HepG2 (cell line): ENCODE results near the gene USP34. TPM values are rescaled to one million over a fixed set of nuclear protein-coding genes. Genes with fewer than 3 reads are reported as not detected.
A peak's percentile ranks its signal among the peaks of the same experiment; 100 is the strongest.

ENCODE experiments used
- HNRNPH1 ChIP-seq: fragments of 200-400 bp; formaldehyde crosslinking; optimal IDR thresholded peaks from 2 replicates; pipeline ENCODE3; 2017; ENCODE audit warnings: mild to moderate bottlenecking, low read depth, low read length
- MLLT10 ChIP-seq: sonication (generic); formaldehyde crosslinking; IDR thresholded peaks from 2 replicates; pipeline ENCODE4 v1.4.0; 2020; ENCODE audit warnings: missing genetic modification reagents
- PAF1 ChIP-seq: IDR thresholded peaks from 2 replicates; pipeline ENCODE4 v1.6.1; 2016; ENCODE audit warnings: missing genetic modification reagents, missing compliant biosample characterization
- THYN1 ChIP-seq: sonication (generic); formaldehyde crosslinking; IDR thresholded peaks from 2 replicates; pipeline ENCODE4 v1.8.1; 2023; ENCODE audit warnings: low read depth, mild to moderate bottlenecking, moderate library complexity, missing genetic modification reagents, borderline replicate concordance
- ZBTB3 ChIP-seq: sonication (generic); formaldehyde crosslinking; IDR thresholded peaks from 2 replicates; pipeline ENCODE4 v1.4.0; 2020; ENCODE audit warnings: low read depth, mild to moderate bottlenecking, moderate library complexity, missing genetic modification reagents, borderline replicate concordance
- ZNF10 ChIP-seq: sonication (generic); formaldehyde crosslinking; IDR thresholded peaks from 2 replicates; pipeline ENCODE4 v1.4.0; 2020; ENCODE audit warnings: mild to moderate bottlenecking, low read depth, missing genetic modification reagents, borderline replicate concordance
- ZNF343 ChIP-seq: sonication (generic); formaldehyde crosslinking; IDR thresholded peaks from 2 replicates; pipeline ENCODE4 v1.4.0; 2020; ENCODE audit warnings: mild to moderate bottlenecking, missing genetic modification reagents
- polyA plus RNA-seq, 8 experiments: library from polyadenylated mRNA; depleted of rRNA in 3 of 8; stranded (reverse) in 7 of 8; unstranded in 1 of 8; fragments of >200 nt; fragmentation: Illumina TruSeq in 4 of 8; extraction: Trizol in 4 of 8; gene quantifications; 2 replicates each; pipeline versions ENCODE4 v1.2.1 to v1.2.3, GENCODE V29; 2011 to 2016; ENCODE audit warnings: low read depth in 4 of 8, missing spikeins in 1 of 8, mixed read lengths in 1 of 8; ENCODE audit not compliant: insufficient read depth in 1 of 8
- total RNA-seq, 5 experiments: library from RNA; depleted of rRNA; stranded (reverse); fragments of >200 nt; fragmentation: Illumina TruSeq; extraction: Trizol; gene quantifications; 2 replicates each; pipeline ENCODE4 v1.2.3, GENCODE V29; 2016; ENCODE audit warnings: low read depth in 1 of 5
- TF ChIP-seq, protein P1 (sequence below): IDR thresholded peaks from 2 replicates; pipeline ENCODE4 v1.6.1; 2016; ENCODE audit warnings: low read depth
- TF ChIP-seq, protein P2 (sequence below): sonication (generic); formaldehyde crosslinking; IDR thresholded peaks from 2 replicates; pipeline ENCODE4 v1.5.0; 2020; ENCODE audit warnings: missing genetic modification reagents
- TF ChIP-seq, protein P3 (sequence below): sonication (generic); formaldehyde crosslinking; IDR thresholded peaks from 2 replicates; pipeline ENCODE4 v1.4.0; 2020; ENCODE audit warnings: missing genetic modification reagents
- TF ChIP-seq, protein P4 (sequence below): sonication (generic); formaldehyde crosslinking; IDR thresholded peaks from 2 replicates; pipeline ENCODE4 v1.5.1; 2020; ENCODE audit warnings: mild to moderate bottlenecking, missing genetic modification reagents, borderline replicate concordance
- TF ChIP-seq, protein P5 (sequence below): sonication (generic); formaldehyde crosslinking; IDR thresholded peaks from 2 replicates; pipeline ENCODE4 v1.8.0; 2022; ENCODE audit warnings: missing genetic modification reagents, mild to moderate bottlenecking, borderline replicate concordance
- TF ChIP-seq, protein P6 (sequence below): sonication (generic); formaldehyde crosslinking; IDR thresholded peaks from 2 replicates; pipeline ENCODE4 v1.8.1; 2023; ENCODE audit warnings: mild to moderate bottlenecking, missing genetic modification reagents
- TF ChIP-seq, protein P7 (sequence below): sonication (generic); formaldehyde crosslinking; conservative IDR thresholded peaks from 2 replicates; pipeline ENCODE4 v1.4.0; 2020; ENCODE audit warnings: missing genetic modification reagents

The USP34 gene
- total and polyA plus RNA-seq, 2 of the 13 experiments (the other 11 are each of a cell fraction or from before 2014, with no cell fraction given), result 99.2 to 100 TPM

DNA sequence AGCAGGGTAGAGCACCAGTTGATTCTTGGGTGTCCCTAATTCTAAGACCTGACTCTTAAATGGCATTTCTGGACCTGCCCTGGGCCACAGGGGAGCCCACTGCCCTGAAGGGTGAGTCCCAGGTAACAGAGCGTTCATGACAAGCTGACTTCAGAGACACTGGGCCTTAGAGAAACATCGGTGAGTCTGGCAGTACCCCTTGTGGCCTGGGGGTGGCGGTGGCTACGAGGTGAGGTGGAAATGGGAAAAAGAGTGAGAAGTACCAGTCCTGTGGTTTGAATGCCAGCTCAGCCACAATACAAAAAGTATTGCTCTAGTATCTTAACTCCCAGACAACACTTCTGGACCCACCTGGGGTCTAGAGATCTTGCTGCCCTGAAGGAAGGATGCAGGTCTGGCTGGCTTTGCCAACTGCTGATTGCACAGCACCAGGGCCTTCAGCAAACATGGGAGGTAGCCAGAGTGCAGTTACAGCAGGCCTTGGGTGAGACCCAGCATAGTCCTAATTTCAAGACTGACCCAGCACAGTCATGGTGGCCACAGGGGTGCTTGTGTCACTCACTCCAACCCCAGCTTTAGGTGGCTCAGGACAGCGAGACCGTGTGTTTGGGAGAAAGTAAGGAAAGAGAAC lies 44.5 kb downstream of the USP34 start (continued):
- TF ChIP-seq, protein P1, sequence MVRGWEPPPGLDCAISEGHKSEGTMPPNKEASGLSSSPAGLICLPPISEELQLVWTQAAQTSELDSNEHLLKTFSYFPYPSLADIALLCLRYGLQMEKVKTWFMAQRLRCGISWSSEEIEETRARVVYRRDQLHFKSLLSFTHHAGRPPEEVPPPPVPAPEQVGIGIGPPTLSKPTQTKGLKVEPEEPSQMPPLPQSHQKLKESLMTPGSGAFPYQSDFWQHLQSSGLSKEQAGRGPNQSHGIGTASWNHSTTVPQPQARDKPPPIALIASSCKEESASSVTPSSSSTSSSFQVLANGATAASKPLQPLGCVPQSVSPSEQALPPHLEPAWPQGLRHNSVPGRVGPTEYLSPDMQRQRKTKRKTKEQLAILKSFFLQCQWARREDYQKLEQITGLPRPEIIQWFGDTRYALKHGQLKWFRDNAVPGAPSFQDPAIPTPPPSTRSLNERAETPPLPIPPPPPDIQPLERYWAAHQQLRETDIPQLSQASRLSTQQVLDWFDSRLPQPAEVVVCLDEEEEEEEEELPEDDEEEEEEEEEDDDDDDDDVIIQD, result peak; percentile 78; the same call in 1 of the 2 replicates
- TF ChIP-seq ZNF343 (CRISPR knock-in tag) (no peak), ZNF10 (no peak), MLLT10 (CRISPR knock-in tag) (no peak), HNRNPH1 (no peak), PAF1 (CRISPR knock-in tag) (no peak), THYN1 (CRISPR knock-in tag) (no peak), ZBTB3 (CRISPR knock-in tag) (no peak)
- TF ChIP-seq, protein P2, sequence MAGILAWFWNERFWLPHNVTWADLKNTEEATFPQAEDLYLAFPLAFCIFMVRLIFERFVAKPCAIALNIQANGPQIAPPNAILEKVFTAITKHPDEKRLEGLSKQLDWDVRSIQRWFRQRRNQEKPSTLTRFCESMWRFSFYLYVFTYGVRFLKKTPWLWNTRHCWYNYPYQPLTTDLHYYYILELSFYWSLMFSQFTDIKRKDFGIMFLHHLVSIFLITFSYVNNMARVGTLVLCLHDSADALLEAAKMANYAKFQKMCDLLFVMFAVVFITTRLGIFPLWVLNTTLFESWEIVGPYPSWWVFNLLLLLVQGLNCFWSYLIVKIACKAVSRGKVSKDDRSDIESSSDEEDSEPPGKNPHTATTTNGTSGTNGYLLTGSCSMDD (CRISPR knock-in tag), result no peak
- TF ChIP-seq, protein P3, sequence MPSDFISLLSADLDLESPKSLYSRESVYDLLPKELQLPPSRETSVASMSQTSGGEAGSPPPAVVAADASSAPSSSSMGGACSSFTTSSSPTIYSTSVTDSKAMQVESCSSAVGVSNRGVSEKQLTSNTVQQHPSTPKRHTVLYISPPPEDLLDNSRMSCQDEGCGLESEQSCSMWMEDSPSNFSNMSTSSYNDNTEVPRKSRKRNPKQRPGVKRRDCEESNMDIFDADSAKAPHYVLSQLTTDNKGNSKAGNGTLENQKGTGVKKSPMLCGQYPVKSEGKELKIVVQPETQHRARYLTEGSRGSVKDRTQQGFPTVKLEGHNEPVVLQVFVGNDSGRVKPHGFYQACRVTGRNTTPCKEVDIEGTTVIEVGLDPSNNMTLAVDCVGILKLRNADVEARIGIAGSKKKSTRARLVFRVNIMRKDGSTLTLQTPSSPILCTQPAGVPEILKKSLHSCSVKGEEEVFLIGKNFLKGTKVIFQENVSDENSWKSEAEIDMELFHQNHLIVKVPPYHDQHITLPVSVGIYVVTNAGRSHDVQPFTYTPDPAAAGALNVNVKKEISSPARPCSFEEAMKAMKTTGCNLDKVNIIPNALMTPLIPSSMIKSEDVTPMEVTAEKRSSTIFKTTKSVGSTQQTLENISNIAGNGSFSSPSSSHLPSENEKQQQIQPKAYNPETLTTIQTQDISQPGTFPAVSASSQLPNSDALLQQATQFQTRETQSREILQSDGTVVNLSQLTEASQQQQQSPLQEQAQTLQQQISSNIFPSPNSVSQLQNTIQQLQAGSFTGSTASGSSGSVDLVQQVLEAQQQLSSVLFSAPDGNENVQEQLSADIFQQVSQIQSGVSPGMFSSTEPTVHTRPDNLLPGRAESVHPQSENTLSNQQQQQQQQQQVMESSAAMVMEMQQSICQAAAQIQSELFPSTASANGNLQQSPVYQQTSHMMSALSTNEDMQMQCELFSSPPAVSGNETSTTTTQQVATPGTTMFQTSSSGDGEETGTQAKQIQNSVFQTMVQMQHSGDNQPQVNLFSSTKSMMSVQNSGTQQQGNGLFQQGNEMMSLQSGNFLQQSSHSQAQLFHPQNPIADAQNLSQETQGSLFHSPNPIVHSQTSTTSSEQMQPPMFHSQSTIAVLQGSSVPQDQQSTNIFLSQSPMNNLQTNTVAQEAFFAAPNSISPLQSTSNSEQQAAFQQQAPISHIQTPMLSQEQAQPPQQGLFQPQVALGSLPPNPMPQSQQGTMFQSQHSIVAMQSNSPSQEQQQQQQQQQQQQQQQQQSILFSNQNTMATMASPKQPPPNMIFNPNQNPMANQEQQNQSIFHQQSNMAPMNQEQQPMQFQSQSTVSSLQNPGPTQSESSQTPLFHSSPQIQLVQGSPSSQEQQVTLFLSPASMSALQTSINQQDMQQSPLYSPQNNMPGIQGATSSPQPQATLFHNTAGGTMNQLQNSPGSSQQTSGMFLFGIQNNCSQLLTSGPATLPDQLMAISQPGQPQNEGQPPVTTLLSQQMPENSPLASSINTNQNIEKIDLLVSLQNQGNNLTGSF (CRISPR knock-in tag), result no peak
- TF ChIP-seq, protein P4, sequence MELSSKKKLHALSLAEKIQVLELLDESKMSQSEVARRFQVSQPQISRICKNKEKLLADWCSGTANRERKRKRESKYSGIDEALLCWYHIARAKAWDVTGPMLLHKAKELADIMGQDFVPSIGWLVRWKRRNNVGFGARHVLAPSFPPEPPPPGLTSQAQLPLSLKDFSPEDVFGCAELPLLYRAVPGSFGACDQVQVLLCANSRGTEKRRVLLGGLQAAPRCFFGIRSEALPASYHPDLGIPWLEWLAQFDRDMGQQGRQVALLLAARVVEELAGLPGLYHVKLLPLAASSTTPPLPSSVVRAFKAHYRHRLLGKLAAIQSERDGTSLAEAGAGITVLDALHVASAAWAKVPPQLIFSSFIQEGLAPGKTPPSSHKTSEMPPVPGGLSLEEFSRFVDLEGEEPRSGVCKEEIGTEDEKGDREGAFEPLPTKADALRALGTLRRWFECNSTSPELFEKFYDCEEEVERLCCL (CRISPR knock-in tag), result no peak
- TF ChIP-seq, protein P5, sequence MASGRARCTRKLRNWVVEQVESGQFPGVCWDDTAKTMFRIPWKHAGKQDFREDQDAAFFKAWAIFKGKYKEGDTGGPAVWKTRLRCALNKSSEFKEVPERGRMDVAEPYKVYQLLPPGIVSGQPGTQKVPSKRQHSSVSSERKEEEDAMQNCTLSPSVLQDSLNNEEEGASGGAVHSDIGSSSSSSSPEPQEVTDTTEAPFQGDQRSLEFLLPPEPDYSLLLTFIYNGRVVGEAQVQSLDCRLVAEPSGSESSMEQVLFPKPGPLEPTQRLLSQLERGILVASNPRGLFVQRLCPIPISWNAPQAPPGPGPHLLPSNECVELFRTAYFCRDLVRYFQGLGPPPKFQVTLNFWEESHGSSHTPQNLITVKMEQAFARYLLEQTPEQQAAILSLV (CRISPR knock-in tag), result no peak
- TF ChIP-seq, protein P6, sequence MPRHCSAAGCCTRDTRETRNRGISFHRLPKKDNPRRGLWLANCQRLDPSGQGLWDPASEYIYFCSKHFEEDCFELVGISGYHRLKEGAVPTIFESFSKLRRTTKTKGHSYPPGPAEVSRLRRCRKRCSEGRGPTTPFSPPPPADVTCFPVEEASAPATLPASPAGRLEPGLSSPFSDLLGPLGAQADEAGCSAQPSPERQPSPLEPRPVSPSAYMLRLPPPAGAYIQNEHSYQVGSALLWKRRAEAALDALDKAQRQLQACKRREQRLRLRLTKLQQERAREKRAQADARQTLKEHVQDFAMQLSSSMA, result no peak
- TF ChIP-seq, protein P7, sequence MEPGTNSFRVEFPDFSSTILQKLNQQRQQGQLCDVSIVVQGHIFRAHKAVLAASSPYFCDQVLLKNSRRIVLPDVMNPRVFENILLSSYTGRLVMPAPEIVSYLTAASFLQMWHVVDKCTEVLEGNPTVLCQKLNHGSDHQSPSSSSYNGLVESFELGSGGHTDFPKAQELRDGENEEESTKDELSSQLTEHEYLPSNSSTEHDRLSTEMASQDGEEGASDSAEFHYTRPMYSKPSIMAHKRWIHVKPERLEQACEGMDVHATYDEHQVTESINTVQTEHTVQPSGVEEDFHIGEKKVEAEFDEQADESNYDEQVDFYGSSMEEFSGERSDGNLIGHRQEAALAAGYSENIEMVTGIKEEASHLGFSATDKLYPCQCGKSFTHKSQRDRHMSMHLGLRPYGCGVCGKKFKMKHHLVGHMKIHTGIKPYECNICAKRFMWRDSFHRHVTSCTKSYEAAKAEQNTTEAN (CRISPR knock-in tag), result no peak
